HG02884 (cell line): ENCODE results near the gene COL23A1.

ENCODE experiments used
- ATAC-seq: cut with Tn5 transposase; IDR thresholded peaks from one replicate; pipeline ENCODE4 v1.9.1; 2021; ENCODE audit warnings: mild to moderate bottlenecking, moderate library complexity; ENCODE audit not compliant: unreplicated experiment

Gene COL23A1

GRCh38 chr5:178428341-178429155 is 161.6 kb downstream of the COL23A1 start:
- ATAC-seq: no peak

- ATAC-seq: no peak
Observed at GRCh38 chr5:178427576-178428197, 162.5 kb downstream of the COL23A1 start.

DNA sequence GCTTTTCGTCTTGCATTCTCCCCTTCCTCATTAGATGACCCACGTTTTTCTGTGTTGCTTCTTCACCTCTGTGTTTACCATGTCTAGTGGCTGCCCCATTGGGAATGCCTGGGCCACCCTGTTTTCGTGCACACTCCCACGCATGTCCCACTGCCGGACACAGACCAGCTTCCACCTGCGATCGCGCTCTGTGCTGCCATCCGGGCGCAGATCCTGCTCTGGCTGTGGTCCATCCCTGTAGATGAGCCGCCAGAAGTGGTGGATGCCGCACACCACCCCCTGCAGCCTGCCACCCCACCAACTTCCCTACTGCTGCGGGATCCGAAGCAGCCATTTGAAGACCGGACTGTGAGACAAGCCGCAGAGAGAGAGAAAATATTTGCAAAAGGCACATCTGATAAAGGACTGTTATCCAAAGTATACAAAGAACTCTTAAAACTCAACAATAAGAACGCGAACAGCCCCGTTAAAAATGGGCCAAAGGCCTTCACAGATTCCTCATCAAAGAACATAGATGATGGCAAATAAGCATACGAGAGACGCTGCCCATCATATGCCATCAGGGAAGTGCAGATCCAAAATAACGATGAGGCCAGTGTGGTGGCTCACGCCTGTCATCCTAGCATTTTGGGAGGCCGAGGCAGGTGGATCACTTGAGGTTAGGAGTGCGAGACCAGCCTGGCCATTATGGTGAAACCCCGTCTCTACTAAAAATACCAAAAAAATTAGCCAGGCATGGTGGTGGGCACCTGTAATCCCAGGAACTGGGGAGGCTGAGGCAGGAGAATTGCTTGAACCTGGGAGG is 163.7 kb downstream of the COL23A1 start:
- ATAC-seq: no peak

- no peak for ATAC-seq
Observed at GRCh38 chr5:178425621-178426068, 164.5 kb downstream of the COL23A1 start.

DNA sequence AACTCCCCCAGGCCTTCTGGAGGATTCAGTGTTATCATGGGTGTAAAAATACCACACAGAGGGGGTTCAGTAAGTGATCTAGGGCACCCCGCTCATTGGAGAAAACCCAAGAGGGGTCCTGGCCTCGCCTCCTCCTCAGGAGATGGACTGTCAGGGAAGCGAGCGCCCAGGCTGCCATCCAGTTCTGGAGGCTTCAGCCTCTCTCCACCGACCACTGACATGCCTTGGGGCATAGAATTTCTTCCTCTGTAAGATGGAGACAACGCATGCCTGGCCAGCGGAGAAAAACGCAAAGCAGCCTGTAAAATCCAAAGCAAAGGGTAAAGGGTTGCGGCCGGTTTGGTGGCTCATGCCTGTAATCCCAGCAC is 165.4 kb downstream of the COL23A1 start:
- ATAC-seq: no peak

DNA sequence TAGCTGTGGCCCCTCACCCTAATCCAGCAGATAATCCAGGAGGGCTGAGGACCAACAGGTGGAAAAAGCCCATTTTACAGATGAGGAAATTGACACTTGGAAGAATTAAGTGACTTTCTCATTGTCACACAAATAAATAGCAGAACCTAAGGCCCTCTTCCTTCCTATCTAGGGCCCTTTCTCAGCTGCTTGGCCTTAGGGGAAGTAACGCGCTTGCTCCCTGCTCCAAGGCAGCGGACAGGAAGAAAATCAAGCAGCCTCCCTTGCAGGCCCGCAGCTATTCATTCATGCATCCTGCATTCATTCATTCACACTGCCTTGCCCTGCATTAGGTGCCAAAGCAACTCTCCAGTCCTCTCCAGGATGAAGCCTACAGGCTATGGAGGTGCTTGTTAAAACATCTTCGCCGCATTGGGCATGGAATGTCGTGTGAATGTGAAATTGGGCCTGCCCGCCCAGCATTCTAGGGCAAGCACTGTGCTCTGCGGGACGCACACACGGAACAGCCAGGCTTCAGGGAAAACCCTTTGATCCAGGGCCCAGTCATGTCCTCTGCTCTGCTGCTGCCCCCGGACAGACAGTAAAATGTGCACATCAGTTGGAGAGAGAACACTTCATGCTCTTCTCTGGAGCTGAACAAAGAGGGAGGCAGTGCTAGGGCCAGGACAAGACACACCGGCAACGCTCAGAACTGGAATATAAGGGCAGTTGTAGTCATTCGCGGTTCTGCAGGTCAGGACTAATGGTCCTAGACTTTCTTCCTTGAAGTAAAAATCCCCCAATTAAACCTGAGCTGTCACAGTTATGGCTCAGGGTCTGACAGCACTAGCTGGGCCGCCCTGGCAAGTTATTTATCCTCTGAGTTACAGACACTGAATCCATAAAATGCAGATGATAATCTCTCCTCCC is 166.0 kb downstream of the COL23A1 start:
- ATAC-seq: no peak

GRCh38 chr5:178423431-178423830 is 166.8 kb downstream of the COL23A1 start:
- no peak for ATAC-seq

DNA sequence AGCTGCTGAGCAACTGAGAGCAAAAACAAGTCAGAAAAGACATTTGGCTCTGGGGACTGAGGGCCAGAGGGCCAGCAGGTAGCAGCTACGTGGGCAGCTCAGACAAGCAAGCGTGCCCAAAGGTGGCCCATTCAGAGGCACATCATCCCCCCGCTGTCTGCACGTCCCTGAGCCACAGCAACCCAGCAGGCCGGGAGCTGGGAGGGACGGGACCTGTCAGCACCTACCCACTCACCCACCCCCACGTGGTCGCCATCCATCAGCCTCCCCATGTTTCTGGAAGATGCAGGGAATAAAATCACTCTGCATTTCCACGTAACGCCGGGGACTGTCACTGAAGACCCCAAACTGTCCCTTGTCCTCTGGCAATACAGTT is 167.8 kb downstream of the COL23A1 start:
- no peak for ATAC-seq

GRCh38 chr5:178421699-178422399 is 168.3 kb downstream of the COL23A1 start:
- ATAC-seq: no peak

GRCh38 chr5:178421128-178421527 is 169.1 kb downstream of the COL23A1 start:
- no peak for ATAC-seq

GRCh38 chr5:178420354-178420781 is 169.8 kb downstream of the COL23A1 start:
- no peak for ATAC-seq

GRCh38 chr5:178419651-178420050 is 170.5 kb downstream of the COL23A1 start:
- ATAC-seq: no peak

- ATAC-seq: no peak
Observed at GRCh38 chr5:178419196-178419595, 171.0 kb downstream of the COL23A1 start.

DNA sequence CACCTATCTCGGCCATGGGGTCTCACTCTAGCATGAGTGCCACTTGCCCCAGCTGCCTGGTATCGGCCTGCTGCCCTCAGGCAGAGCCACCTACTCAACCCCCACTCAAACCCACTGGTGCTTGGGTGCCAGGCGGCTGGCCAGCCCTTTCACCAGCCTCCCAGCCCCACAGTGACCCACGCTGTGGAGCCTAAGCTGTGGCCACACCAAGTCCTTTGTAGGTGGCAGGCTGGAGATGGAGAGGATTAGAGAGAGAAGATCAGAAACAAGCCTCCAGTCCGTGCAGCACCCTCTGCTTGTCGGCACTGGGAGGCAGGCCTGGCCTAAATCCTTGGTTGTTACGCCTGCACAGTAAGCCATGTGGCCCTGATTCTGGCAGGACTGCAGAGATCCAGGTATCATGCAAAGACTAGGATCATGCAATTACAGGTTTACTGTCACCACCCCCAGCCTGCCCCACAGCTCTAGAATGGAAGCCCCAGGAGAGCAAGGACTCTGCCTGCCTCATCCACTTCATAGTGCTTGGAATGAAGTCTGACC is 171.7 kb downstream of the COL23A1 start:
- ATAC-seq: no peak

- no peak for ATAC-seq
Observed at GRCh38 chr5:178418031-178418430, 172.2 kb downstream of the COL23A1 start.

GRCh38 chr5:178417391-178417811 is 172.8 kb downstream of the COL23A1 start:
- ATAC-seq: no peak

DNA sequence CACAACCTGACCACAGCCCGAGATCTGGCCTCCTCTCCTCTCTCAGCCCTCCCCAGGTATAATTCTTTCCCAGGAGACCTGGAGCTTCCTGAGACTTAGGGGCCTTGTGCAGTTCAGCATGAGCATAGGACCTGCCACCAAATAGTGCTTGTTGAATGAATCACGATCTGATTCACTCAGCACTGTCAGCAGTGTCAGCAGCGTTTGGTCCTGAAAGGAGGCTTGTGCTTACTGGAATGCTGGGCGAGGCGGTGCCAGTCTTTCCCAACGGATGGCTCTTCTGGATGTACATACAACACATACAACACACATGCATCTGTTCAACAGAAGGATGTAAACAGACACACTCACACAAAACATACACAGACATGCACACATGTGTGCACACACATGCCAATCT is 173.3 kb downstream of the COL23A1 start:
- ATAC-seq: no peak

DNA sequence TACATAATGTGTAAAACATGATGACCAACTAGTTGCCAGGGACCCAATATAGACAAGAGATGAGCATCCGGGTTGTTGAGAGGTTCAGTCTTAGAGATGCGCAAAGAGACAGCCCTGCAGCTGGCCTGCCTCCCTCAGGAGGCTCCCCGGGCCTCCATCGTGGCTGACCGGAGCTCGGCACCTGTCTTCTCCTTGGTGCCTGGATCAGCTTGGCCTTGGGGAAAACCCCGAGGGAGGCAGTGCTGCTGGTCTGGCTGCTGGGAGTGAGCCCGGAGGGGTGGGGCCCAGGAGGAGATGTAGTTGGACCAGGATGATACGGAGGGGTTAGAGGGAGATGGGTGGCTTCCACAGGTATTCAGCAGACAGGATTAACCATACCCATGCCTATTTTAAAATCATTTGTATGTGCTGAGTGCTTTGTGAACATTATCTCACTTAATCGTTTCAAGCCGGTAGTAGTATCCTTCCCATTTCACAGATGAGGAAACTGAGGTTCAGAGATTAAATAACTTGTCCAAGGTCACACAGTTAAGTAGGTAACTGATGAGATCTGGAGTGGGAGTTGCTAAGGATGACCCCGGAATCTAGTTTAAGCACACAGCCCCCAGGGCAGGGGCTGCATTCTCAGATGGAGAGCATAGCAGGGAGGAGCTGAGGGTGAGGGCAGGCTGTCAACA is 173.8 kb downstream of the COL23A1 start:
- ATAC-seq: no peak

DNA sequence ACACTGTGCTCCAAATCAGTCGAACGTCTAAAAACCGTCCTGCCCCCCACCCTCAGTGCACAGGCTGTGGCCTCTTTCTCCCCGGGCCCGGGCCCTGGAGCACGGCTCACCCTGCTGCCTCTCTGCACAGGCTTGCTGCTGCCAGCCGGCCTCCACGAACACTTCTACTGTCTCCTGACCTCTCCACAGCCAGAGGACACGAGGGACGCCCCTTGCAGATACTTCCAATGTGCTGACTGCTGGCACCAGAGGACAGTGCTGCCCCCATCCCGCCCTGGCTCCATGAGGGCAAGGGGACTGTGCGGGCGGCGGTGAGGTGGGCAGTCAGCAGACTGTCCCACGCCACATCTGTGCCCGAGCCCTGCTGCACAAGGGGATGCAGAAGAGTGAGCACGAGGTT is 174.8 kb downstream of the COL23A1 start:
- ATAC-seq: no peak
